Measurements from ENCODE around the gene TOMM5. TPM values are rescaled to one million over a fixed set of nuclear protein-coding genes. Genes with fewer than 3 reads are reported as not detected.

Gene TOMM5
- total and polyA plus RNA-seq, 7 donors: 69.2 to 173 (median 138) TPM

- H3K36me3 ChIP-seq: no peaks in the 10 kb centered on the region
- no peaks in the 10 kb centered on the region for H3K27me3 ChIP-seq
- 87 to 93% methylated on average over 4 of the region's 4 CpGs for WGBS, 2 donors
- no peaks in the 10 kb centered on the region for H3K4me1 ChIP-seq
- intact Hi-C loops (cut with DNase I): loop anchor here (5.0 kb wide), 1 partner anchor 33 kb away; the partner anchor contains the start of gene FRMPD1
- H3K4me3 ChIP-seq: no peak overlapping the region
- no peak overlapping the region for H3K27ac ChIP-seq
- no peak for DNase-seq
- TF ChIP-seq POLR2A (IDR thresholded peaks at IDR 0.05): no peak
- TF ChIP-seq, protein P1, sequence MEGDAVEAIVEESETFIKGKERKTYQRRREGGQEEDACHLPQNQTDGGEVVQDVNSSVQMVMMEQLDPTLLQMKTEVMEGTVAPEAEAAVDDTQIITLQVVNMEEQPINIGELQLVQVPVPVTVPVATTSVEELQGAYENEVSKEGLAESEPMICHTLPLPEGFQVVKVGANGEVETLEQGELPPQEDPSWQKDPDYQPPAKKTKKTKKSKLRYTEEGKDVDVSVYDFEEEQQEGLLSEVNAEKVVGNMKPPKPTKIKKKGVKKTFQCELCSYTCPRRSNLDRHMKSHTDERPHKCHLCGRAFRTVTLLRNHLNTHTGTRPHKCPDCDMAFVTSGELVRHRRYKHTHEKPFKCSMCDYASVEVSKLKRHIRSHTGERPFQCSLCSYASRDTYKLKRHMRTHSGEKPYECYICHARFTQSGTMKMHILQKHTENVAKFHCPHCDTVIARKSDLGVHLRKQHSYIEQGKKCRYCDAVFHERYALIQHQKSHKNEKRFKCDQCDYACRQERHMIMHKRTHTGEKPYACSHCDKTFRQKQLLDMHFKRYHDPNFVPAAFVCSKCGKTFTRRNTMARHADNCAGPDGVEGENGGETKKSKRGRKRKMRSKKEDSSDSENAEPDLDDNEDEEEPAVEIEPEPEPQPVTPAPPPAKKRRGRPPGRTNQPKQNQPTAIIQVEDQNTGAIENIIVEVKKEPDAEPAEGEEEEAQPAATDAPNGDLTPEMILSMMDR (IDR thresholded peaks at IDR 0.05): no peak
- TF ChIP-seq POLR2AphosphoS5 (IDR thresholded peaks at IDR 0.05): no peak
- TF ChIP-seq EP300 (IDR thresholded peaks at IDR 0.05): no peak
- no peaks in the 10 kb centered on the region for H3K9me3 ChIP-seq
Observed at GRCh38 chr9:37618817-37619216, 26.4 kb upstream of the TOMM5 start.

- TF ChIP-seq EP300 (IDR thresholded peaks at IDR 0.05) (no peak), POLR2A (IDR thresholded peaks at IDR 0.05) (no peak), POLR2AphosphoS5 (IDR thresholded peaks at IDR 0.05) (no peak)
- TF ChIP-seq, protein P1 (IDR thresholded peaks at IDR 0.05): no peak
- no peak overlapping the region for H3K27ac ChIP-seq
- H3K4me3 ChIP-seq: no peak overlapping the region
- H3K27me3 ChIP-seq: no peaks in the 10 kb centered on the region
- DNase-seq: no peak
- no peaks in the 10 kb centered on the region for H3K36me3 ChIP-seq
- intact Hi-C loops (cut with DNase I): loop anchor here (5.0 kb wide), 1 partner anchor 34 kb away; the partner anchor contains the start of gene FRMPD1
- no peaks in the 10 kb centered on the region for H3K9me3 ChIP-seq
- no peaks in the 10 kb centered on the region for H3K4me1 ChIP-seq
- WGBS, 2 donors: 28 to 55% methylated on average over 4 of the region's 4 CpGs
Observed at GRCh38 chr9:37617832-37618231, 25.4 kb upstream of the TOMM5 start.

DNA sequence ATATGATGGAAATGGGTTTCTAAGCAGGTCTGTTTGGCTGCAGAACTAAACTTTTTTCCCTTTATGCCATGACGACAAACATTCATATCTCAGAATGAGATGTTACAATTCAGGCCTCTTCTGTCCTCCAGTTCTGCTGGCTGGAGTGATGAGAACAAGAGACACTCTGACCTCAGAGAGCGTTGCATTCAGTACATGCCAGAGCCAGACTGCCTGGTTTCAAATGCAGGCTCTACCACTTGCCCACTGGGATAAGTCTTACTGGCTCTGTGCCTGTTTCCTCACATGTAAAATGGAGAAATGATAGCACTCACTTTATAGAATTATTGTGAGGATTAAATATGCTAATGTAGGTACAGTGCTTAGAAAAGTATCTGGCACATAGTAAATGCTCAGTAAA lies 24.8 kb upstream of the TOMM5 start:
- intact Hi-C loops (cut with DNase I): loop anchor here (5.0 kb wide), 1 partner anchor 35 kb away; the partner anchor contains the start of gene FRMPD1
- H3K4me3 ChIP-seq: no peak overlapping the region
- H3K27me3 ChIP-seq: no peaks in the 10 kb centered on the region
- no peaks in the 10 kb centered on the region for H3K4me1 ChIP-seq
- 88 to 92% methylated on average over 2 of the region's 2 CpGs for WGBS, 2 donors
- TF ChIP-seq POLR2AphosphoS5 (IDR thresholded peaks at IDR 0.05) (no peak), POLR2A (IDR thresholded peaks at IDR 0.05) (no peak), EP300 (IDR thresholded peaks at IDR 0.05) (no peak)
- TF ChIP-seq, protein P1 (IDR thresholded peaks at IDR 0.05): no peak
- no peaks in the 10 kb centered on the region for H3K9me3 ChIP-seq
- no peaks in the 10 kb centered on the region for H3K36me3 ChIP-seq
- DNase-seq: no peak
- no peak overlapping the region for H3K27ac ChIP-seq

- TF ChIP-seq POLR2AphosphoS5 (IDR thresholded peaks at IDR 0.05) (no peak), POLR2A (IDR thresholded peaks at IDR 0.05) (no peak), EP300 (IDR thresholded peaks at IDR 0.05) (no peak)
- TF ChIP-seq, protein P1 (IDR thresholded peaks at IDR 0.05): no peak
- Histone ChIP-seq H3K4me1 (no peaks in the 10 kb centered on the region), H3K27ac (no peak overlapping the region), H3K4me3 (no peak overlapping the region), H3K9me3 (no peaks in the 10 kb centered on the region), H3K36me3 (no peaks in the 10 kb centered on the region), H3K27me3 (no peaks in the 10 kb centered on the region)
- 39 to 45% methylated on average over 1 of the region's 1 CpG for WGBS, 2 donors
- no peak for DNase-seq
- intact Hi-C loops (cut with DNase I): no loop called here
Observed at GRCh38 chr9:37611961-37612360, 19.6 kb upstream of the TOMM5 start.

GRCh38 chr9:37611014-37611413 lies 18.6 kb upstream of the TOMM5 start:
- intact Hi-C loops (cut with DNase I): no loop called here
- no peak overlapping the region for H3K4me3 ChIP-seq
- H3K36me3 ChIP-seq: no peaks in the 10 kb centered on the region

More at GRCh38 chr9:37611014-37611413, 18.6 kb upstream of the TOMM5 start:
- DNase-seq: no peak
- 74 to 79% methylated on average over 6 of the region's 6 CpGs for WGBS, 2 donors
- TF ChIP-seq POLR2AphosphoS5 (IDR thresholded peaks at IDR 0.05) (no peak), POLR2A (IDR thresholded peaks at IDR 0.05) (no peak), EP300 (IDR thresholded peaks at IDR 0.05) (no peak)
- TF ChIP-seq, protein P1 (IDR thresholded peaks at IDR 0.05): no peak
- no peak overlapping the region for H3K27ac ChIP-seq
- no peaks in the 10 kb centered on the region for H3K9me3 ChIP-seq
- no peaks in the 10 kb centered on the region for H3K27me3 ChIP-seq
- H3K4me1 ChIP-seq: no peaks in the 10 kb centered on the region

All from sigmoid colon (tissue), 7 donors.